NCI-H2081 treated with DMSO at 0.1 percent for 48 hours (cell line): ENCODE measurements around the gene COL9A1.

Experiments used
- DNase-seq: peaks from one replicate; lab custom pipeline; 2025; lab: John Stamatoyannopoulos, UW

Gene COL9A1

DNA sequence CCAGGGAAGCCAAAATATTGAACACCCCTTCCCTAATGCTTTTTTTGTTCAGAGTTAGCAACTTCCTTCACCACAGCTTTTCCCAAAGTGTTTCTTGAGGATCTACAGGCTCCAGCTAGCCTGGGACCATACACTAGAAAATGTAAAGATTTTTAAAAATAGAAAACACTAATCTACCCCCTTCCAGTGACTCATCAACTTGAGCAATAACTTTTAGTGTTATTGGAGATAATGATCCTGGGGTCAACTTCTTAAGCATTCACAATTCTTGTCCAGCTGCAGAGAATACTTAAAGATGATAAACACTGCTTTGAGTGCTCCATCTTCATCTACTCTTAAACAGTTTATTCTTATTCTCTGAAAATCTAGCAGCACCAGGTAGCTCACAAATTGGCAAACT is 131.6 kb downstream of the COL9A1 start:
- DNase-seq = no peak

GRCh38 chr6:70168681-70169377 is 134.1 kb downstream of the COL9A1 start:
- DNase-seq = no peak
